SU-DHL-6 (cell line): ENCODE measurements around the gene EXOC2.

Source experiments
- EZH2phosphoT487 ChIP-seq: fragments of 200-600 bp; sonication (generic), shearing (Covaris generic); conservative IDR thresholded peaks from 2 replicates; pipeline ENCODE4 v1.6.1; 2018; ENCODE audit warnings: mild to moderate bottlenecking, antibody characterized with exemption, low read length, moderate library complexity, mixed read lengths
- TF ChIP-seq, protein P1 (sequence below): fragments of 200-600 bp; sonication (generic); IDR thresholded peaks from one replicate; pipeline ENCODE4 v1.5.1; 2017; ENCODE audit warnings: antibody characterized with exemption, mild to moderate bottlenecking, low read length, moderate library complexity; ENCODE audit not compliant: insufficient read depth, poor library complexity, severe bottlenecking

- TF ChIP-seq, protein P1, sequence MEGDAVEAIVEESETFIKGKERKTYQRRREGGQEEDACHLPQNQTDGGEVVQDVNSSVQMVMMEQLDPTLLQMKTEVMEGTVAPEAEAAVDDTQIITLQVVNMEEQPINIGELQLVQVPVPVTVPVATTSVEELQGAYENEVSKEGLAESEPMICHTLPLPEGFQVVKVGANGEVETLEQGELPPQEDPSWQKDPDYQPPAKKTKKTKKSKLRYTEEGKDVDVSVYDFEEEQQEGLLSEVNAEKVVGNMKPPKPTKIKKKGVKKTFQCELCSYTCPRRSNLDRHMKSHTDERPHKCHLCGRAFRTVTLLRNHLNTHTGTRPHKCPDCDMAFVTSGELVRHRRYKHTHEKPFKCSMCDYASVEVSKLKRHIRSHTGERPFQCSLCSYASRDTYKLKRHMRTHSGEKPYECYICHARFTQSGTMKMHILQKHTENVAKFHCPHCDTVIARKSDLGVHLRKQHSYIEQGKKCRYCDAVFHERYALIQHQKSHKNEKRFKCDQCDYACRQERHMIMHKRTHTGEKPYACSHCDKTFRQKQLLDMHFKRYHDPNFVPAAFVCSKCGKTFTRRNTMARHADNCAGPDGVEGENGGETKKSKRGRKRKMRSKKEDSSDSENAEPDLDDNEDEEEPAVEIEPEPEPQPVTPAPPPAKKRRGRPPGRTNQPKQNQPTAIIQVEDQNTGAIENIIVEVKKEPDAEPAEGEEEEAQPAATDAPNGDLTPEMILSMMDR: no peak
- TF ChIP-seq EZH2phosphoT487: no peak
Measured at GRCh38 chr6:490251-491037, 202.5 kb downstream of the EXOC2 start.
